Ramos (cell line): ENCODE results near the gene FOXJ2.
"Not testable (repeated sequence)": the region's sequence is repeated elsewhere in the genome, so short reads cannot be mapped to it uniquely, and the experiment has no call there.

Experiments
- in situ Hi-C: fragments of 300-500 bp; cut with MboI; formaldehyde crosslinking; loops from one replicate; pipeline ENCODE4 v1.14.3; 2022; ENCODE audit warnings: low sequenced_read_pairs; ENCODE audit not compliant: unreplicated experiment

The FOXJ2 gene

GRCh38 chr12:8027856-8028255 lies 4.7 kb upstream of the FOXJ2 start:
- in situ Hi-C loops = no loop called here

GRCh38 chr12:8028267-8028666 lies 4.2 kb upstream of the FOXJ2 start:
- in situ Hi-C loops = no loop called here

- in situ Hi-C loops = no loop called here
These were observed 2.3 kb upstream of the FOXJ2 start for GRCh38 chr12:8030189-8030588.

GRCh38 chr12:8031017-8031416 lies 1.5 kb upstream of the FOXJ2 start:
- in situ Hi-C loops = not testable (repeated sequence)

GRCh38 chr12:8031872-8032241 lies 659 bp upstream of the FOXJ2 start:
- in situ Hi-C loops = no loop called here

GRCh38 chr12:8033153-8034044 lies 883 bp downstream of the FOXJ2 start:
- in situ Hi-C loops = no loop called here

- in situ Hi-C loops = no loop called here
These were observed 2.3 kb downstream of the FOXJ2 start for GRCh38 chr12:8034802-8035201.

- in situ Hi-C loops = no loop called here
These were observed 3.0 kb downstream of the FOXJ2 start for GRCh38 chr12:8035440-8036010.

- in situ Hi-C loops = no loop called here
These were observed 3.8 kb downstream of the FOXJ2 start for GRCh38 chr12:8036346-8036745.

- in situ Hi-C loops = no loop called here
These were observed 4.6 kb downstream of the FOXJ2 start for GRCh38 chr12:8037046-8037663.

- in situ Hi-C loops = no loop called here
These were observed 5.4 kb downstream of the FOXJ2 start for GRCh38 chr12:8037947-8038346.

GRCh38 chr12:8038659-8039114 lies 6.2 kb downstream of the FOXJ2 start:
- in situ Hi-C loops = no loop called here

GRCh38 chr12:8040791-8041190 lies 8.3 kb downstream of the FOXJ2 start:
- in situ Hi-C loops = no loop called here

GRCh38 chr12:8045952-8046944 lies 13.7 kb downstream of the FOXJ2 start:
- in situ Hi-C loops = no loop called here

GRCh38 chr12:8047842-8048241 lies 15.3 kb downstream of the FOXJ2 start:
- in situ Hi-C loops = no loop called here

GRCh38 chr12:8048906-8049305 lies 16.4 kb downstream of the FOXJ2 start:
- in situ Hi-C loops = no loop called here

- in situ Hi-C loops = no loop called here
These were observed 18.2 kb downstream of the FOXJ2 start for GRCh38 chr12:8050600-8051250.

- in situ Hi-C loops = no loop called here
These were observed 20.2 kb downstream of the FOXJ2 start for GRCh38 chr12:8052679-8053078.

GRCh38 chr12:8054816-8055215 lies 22.3 kb downstream of the FOXJ2 start:
- in situ Hi-C loops = no loop called here

GRCh38 chr12:8057306-8057705 lies 24.8 kb downstream of the FOXJ2 start:
- in situ Hi-C loops = no loop called here
